ENCODE data around the gene PSTPIP2. TPM values are rescaled to one million over a fixed set of nuclear protein-coding genes. Genes with fewer than 3 reads are reported as not detected.
A peak's percentile ranks its signal among the peaks of the same experiment; 100 is the strongest.

Gene PSTPIP2
- total and polyA plus RNA-seq, 9 of the 15 experiments (the other 6 are each of a cell fraction or from before 2014, with no cell fraction given): 14.0 to 45.7 (median 27.1) TPM

GRCh38 chr18:46060359-46060841 is 11.7 kb downstream of the PSTPIP2 start (continued):
- no peak for TF ChIP-seq ZNF280A (IDR thresholded peaks at IDR 0.05; ENCODE audit: low read depth, partially characterized antibody)
- TF ChIP-seq KDM4B (IDR thresholded peaks at IDR 0.05; ENCODE audit: borderline replicate concordance in 2 of 2, low read depth in 1 of 2): no peak
- no peak for TF ChIP-seq RREB1 (CRISPR knock-in tag; IDR thresholded peaks at IDR 0.05)
- TF ChIP-seq FUS (optimal IDR thresholded peaks at IDR 0.05; ENCODE audit: low read depth, low read length): no peak
- TF ChIP-seq CXXC5 (CRISPR knock-in tag; IDR thresholded peaks at IDR 0.05): 0 out of 2 replicates have a peak, but pooled peaks have one; percentile 14
- no peak for TF ChIP-seq ZNF764 (CRISPR knock-in tag; IDR thresholded peaks at IDR 0.05; ENCODE audit: low read depth)
- peak; percentile 30 for TF ChIP-seq RBBP5 (IDR thresholded peaks at IDR 0.05; ENCODE audit: borderline replicate concordance, insufficient read depth, low read length, poor library complexity, severe bottlenecking)
- TF ChIP-seq TGIF2 (CRISPR knock-in tag; IDR thresholded peaks at IDR 0.05): no peak
- TF ChIP-seq IRF2 (CRISPR knock-in tag; IDR thresholded peaks at IDR 0.05): no peak
- no peak for TF ChIP-seq NCOA4 (IDR thresholded peaks at IDR 0.05; ENCODE audit: partially characterized antibody)
- no peak for TF ChIP-seq WHSC1 (IDR thresholded peaks at IDR 0.05; ENCODE audit: low read length)
- TF ChIP-seq GABPA (tag; conservative IDR thresholded peaks at IDR 0.05; ENCODE audit: low read depth): no peak
- no peak for TF ChIP-seq PTBP1 (IDR thresholded peaks at IDR 0.05; ENCODE audit: low read depth, low read length)
- TF ChIP-seq ZNF174 (CRISPR knock-in tag; IDR thresholded peaks at IDR 0.05): no peak
- TF ChIP-seq, protein P1, sequence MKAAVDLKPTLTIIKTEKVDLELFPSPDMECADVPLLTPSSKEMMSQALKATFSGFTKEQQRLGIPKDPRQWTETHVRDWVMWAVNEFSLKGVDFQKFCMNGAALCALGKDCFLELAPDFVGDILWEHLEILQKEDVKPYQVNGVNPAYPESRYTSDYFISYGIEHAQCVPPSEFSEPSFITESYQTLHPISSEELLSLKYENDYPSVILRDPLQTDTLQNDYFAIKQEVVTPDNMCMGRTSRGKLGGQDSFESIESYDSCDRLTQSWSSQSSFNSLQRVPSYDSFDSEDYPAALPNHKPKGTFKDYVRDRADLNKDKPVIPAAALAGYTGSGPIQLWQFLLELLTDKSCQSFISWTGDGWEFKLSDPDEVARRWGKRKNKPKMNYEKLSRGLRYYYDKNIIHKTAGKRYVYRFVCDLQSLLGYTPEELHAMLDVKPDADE (conservative IDR thresholded peaks at IDR 0.05; ENCODE audit: control insufficient read depth, low read depth, low read length): no peak
- TF ChIP-seq MTA3 (IDR thresholded peaks at IDR 0.05; ENCODE audit: borderline replicate concordance): no peak
- TF ChIP-seq TBL1XR1 (IDR thresholded peaks at IDR 0.05; ENCODE audit: low read length in 2 of 2): no peak
- TF ChIP-seq ZNF76 (CRISPR knock-in tag; IDR thresholded peaks at IDR 0.05; ENCODE audit: borderline replicate concordance): no peak
- no peak for TF ChIP-seq IRF1 (CRISPR knock-in tag; IDR thresholded peaks at IDR 0.05; ENCODE audit: borderline replicate concordance)
